Activated naive CD8-positive, alpha-beta T cell treated with anti-CD3 and anti-CD28 coated beads, Interleukin-2, amount 10 ng/mL, durations not matched to agents 7 days and 5 days (primary cell): ENCODE measurements around the gene TBC1D1. TPM values are rescaled to one million over a fixed set of nuclear protein-coding genes. Genes with fewer than 3 reads are reported as not detected.

Experiments
- total RNA-seq, 2 experiments: library from RNA; stranded (reverse); gene quantifications; one replicate each; pipeline ENCODE4 v1.2.3, GENCODE V29; 2021

The TBC1D1 gene
- total RNA-seq, 2 experiments from 2014 or later: 79.7 to 83.7 TPM

Other genes with a start within 250 kb of the TBC1D1 start
- gene RELL1, start 204.7 kb upstream of the TBC1D1 start, total RNA-seq: 10 to 100 TPM; 36.8 to 39.4 TPM
- 10 to 100 TPM; 42.2 to 44.2 TPM for gene PGM2, start 64.4 kb upstream of the TBC1D1 start, total RNA-seq
- gene PTTG2, start 69.3 kb downstream of the TBC1D1 start, total RNA-seq: 1 to 10 TPM in 1 of 2 experiments, under 1 TPM in 1; 0.94 to 2.0 TPM